B cell (primary cell): ENCODE measurements around the gene RMDN2. TPM values are rescaled to one million over a fixed set of nuclear protein-coding genes. Genes with fewer than 3 reads are reported as not detected.

Experiments
- ATAC-seq: fragments of 200-7000 bp; cut with Tn5 transposase; one replicate; pipeline ENCODE4 v1.10.0; 2021; ENCODE audit warnings: low read depth, mild to moderate bottlenecking, moderate number of reproducible peaks, moderate library complexity
- CTCF ChIA-PET: fragments of 350-600 bp; sonication (Branson Sonifier 250); formaldehyde crosslinking; loops from one replicate; lab custom pipeline; 2021; ENCODE audit warnings: antibody characterized with exemption, inconsistent platforms; lab: Charles Lee
- POLR2A ChIA-PET: fragments of 350-600 bp; sonication (Branson Sonifier 250); formaldehyde crosslinking; loops from one replicate; lab custom pipeline; 2021; ENCODE audit warnings: antibody characterized with exemption; lab: Charles Lee
- DNase-seq: peaks from one replicate; pipeline ENCODE4 v3.0.0; 2013
- H2AFZ ChIP-seq: 2 replicates; pipeline ENCODE4 v1.6.1; 2012; ENCODE audit warnings: mild to moderate bottlenecking, low read depth, low read length; ENCODE audit not compliant: insufficient read depth, poor library complexity, severe bottlenecking
- H3K27ac ChIP-seq, 2 donors: 1 replicate in 1 of 2; 2 replicates in 1 of 2; pipeline ENCODE4 v1.5.1; 2012 to 2013; ENCODE audit warnings: low read length in 2 of 2, mild to moderate bottlenecking in 2 of 2, moderate library complexity in 1 of 2
- H3K27me3 ChIP-seq, 4 experiments: fragments of 200-600 bp in 1 of 4; sonication (generic) in 1 of 4; replicated peaks in 1 of 4; 1 replicate in 2 of 4; 2 replicates in 2 of 4; pipeline versions ENCODE4 v1.6.1 to v1.7.0; 2013 to 2016; ENCODE audit warnings: low read length in 3 of 4, mild to moderate bottlenecking in 2 of 4, mixed read lengths in 1 of 4, moderate library complexity in 1 of 4; ENCODE audit not compliant: insufficient read depth in 4 of 4, control insufficient read depth in 3 of 4; ENCODE audit errors: control extremely low read depth in 1 of 4
- H3K36me3 ChIP-seq, 2 experiments: replicated peaks in 1 of 2; 1 replicate in 1 of 2; 2 replicates in 1 of 2; pipeline versions ENCODE4 v1.6.1 to v1.7.1; 2013; ENCODE audit warnings: low read length in 1 of 2; ENCODE audit not compliant: insufficient read depth in 2 of 2, control insufficient read depth in 1 of 2; ENCODE audit errors: control extremely low read depth in 1 of 2, extremely low read depth in 1 of 2
- H3K4me1 ChIP-seq, 2 donors: fragments of 200-600 bp in 1 of 2; sonication (generic) in 1 of 2; 1 replicate in 1 of 2; 2 replicates in 1 of 2; pipeline versions ENCODE4 v1.5.1 to v1.6.1; 2013 to 2017; ENCODE audit warnings: low read length in 2 of 2; ENCODE audit not compliant: control insufficient read depth in 2 of 2, insufficient read depth in 2 of 2
- H3K4me2 ChIP-seq: replicated peaks from 2 replicates; pipeline ENCODE3; 2012; ENCODE audit warnings: mild to moderate bottlenecking, low read depth, low read length; ENCODE audit not compliant: poor library complexity, severe bottlenecking
- H3K4me3 ChIP-seq, 5 experiments: fragments of 200-600 bp in 1 of 5; sonication (generic) in 1 of 5; 1 replicate in 3 of 5; 2 replicates in 2 of 5; pipeline versions ENCODE4 v1.5.1 to v1.7.0; 2011 to 2016; ENCODE audit warnings: low read length in 4 of 5, mild to moderate bottlenecking in 4 of 5, low read depth in 2 of 5, control low read depth in 1 of 5, moderate library complexity in 1 of 5; ENCODE audit not compliant: insufficient read depth in 1 of 5; ENCODE audit errors: control extremely low read depth in 1 of 5, extremely low read depth in 1 of 5
- H3K79me2 ChIP-seq: fragments of 200-600 bp; sonication (generic); one replicate; pipeline ENCODE4 v1.6.0; 2016; ENCODE audit warnings: low read length; ENCODE audit not compliant: control insufficient read depth, insufficient read depth
- H3K9ac ChIP-seq: fragments of 200-600 bp; sonication (generic); 2 replicates; pipeline ENCODE4 v1.6.1; 2017; ENCODE audit warnings: mild to moderate bottlenecking, low read length, moderate library complexity
- H3K9me3 ChIP-seq, 3 donors: one replicate each; pipeline versions ENCODE4 v1.6.1 to v1.7.1; 2013; ENCODE audit warnings: low read length in 2 of 3; ENCODE audit not compliant: control insufficient read depth in 2 of 3, insufficient read depth in 1 of 3; ENCODE audit errors: control extremely low read depth in 1 of 3
- H4K20me1 ChIP-seq: 2 replicates; pipeline ENCODE4 v1.6.0; 2012; ENCODE audit warnings: mild to moderate bottlenecking, low read length; ENCODE audit not compliant: insufficient read depth, control insufficient read depth, poor library complexity, severe bottlenecking
- H3K27ac Mint-ChIP-seq: one replicate; pipeline ENCODE4 v1.8.0; 2021; ENCODE audit warnings: mixed read lengths
- H3K27me3 Mint-ChIP-seq: one replicate; pipeline ENCODE4 v1.8.0; 2021; ENCODE audit warnings: mixed read lengths
- H3K4me1 Mint-ChIP-seq: one replicate; pipeline ENCODE4 v1.8.0; 2021; ENCODE audit warnings: mixed read lengths
- H3K4me3 Mint-ChIP-seq: one replicate; pipeline ENCODE4 v1.8.0; 2021; ENCODE audit warnings: mixed read lengths
- H3K9me3 Mint-ChIP-seq: one replicate; pipeline ENCODE4 v1.8.0; 2022; ENCODE audit warnings: mixed read lengths; ENCODE audit not compliant: insufficient read depth
- EZH2 ChIP-seq: IDR thresholded peaks from 2 replicates; pipeline ENCODE4 v1.6.1; 2012; ENCODE audit warnings: borderline replicate concordance, low read depth, mild to moderate bottlenecking, moderate library complexity, low read length; ENCODE audit not compliant: insufficient read depth, poor library complexity, severe bottlenecking
- whole genome bisulfite sequencing: methylation state at CpG from one replicate; pipeline ENCODE4 v1.1.5; 2013; ENCODE audit warnings: missing lambda C conversion rate; ENCODE audit not compliant: insufficient coverage; 5-methylcytosine and 5-hydroxymethylcytosine counted together
- intact Hi-C: fragments of 100-400 bp; cut with micrococcal nuclease; formaldehyde crosslinking; loops from one replicate; pipeline ENCODE4 v1.10.0; 2022
- polyA plus RNA-seq: library from polyadenylated mRNA; depleted of rRNA; stranded (reverse); fragments of >200 nt; gene quantifications from 2 replicates; pipeline ENCODE4 v1.2.3, GENCODE V29; 2012
- total RNA-seq, 2 donors: library from RNA; stranded (reverse); fragments of 120-200 nt in 1 of 2; gene quantifications; 1 replicate in 1 of 2; 2 replicates in 1 of 2; pipeline versions ENCODE4 v1.2.3 to v1.2.4, GENCODE V29; 2013 to 2022
- TF ChIP-seq, protein P1 (sequence below): fragments of 200-600 bp; IDR thresholded peaks from one replicate; pipeline ENCODE4 v1.8.0; 2022; ENCODE audit warnings: antibody characterized with exemption, mild to moderate bottlenecking

Gene RMDN2
- total and polyA plus RNA-seq, 2 donors (not counting 1 experiment from before 2014, with no cell fraction given), result 6.4 to 6.6 TPM

DNA sequence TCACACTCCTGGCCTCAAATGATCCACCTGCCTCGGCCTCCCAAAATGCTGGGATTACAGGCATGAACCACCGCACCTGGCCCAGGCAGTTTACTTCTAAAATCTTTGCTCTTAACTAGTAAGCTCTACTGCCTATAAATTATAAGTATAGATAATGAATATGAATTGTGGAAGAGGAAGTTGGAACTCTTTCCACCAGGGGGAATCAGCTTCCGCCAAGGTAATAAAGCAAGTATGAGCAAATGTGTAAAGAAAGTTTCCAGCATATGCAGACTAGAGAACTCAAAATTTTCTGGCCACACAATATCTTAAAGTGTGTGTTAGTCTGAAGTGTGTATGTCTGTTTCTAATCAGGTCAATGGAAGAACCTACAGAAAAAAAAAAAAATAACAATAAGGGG is 68.1 kb downstream of the RMDN2 start:
- Histone ChIP-seq H4K20me1 (no peaks in the 10 kb centered on the region), H3K9me3 (no peaks in the 10 kb centered on the region), H3K4me1 (no peaks in the 10 kb centered on the region), H2AFZ (no peak overlapping the region), H3K4me3 (no peak overlapping the region), H3K4me2 (no peak overlapping the region), H3K36me3 (peaks cover 0 to 5% of the 10 kb centered on the region in 2 experiments), H3K9ac (no peak overlapping the region), H3K27me3 (no peaks in the 10 kb centered on the region), H3K27ac (no peak overlapping the region), H3K79me2 (no peaks in the 10 kb centered on the region)
- Mint-ChIP-seq H3K27ac (no peak overlapping the region), H3K4me1 (no peaks in the 10 kb centered on the region), H3K4me3 (no peak overlapping the region), H3K9me3 (no peaks in the 10 kb centered on the region), H3K27me3 (no peaks in the 10 kb centered on the region)
- 100% methylated on average over 1 of the region's 3 CpGs for WGBS
- no peak for DNase-seq
- ATAC-seq, result no peak
- CTCF ChIA-PET, result interaction anchor here (0.9 kb wide), 1 partner anchor 11 kb away, joined by 3 read pairs; no protein-coding TSS in a partner anchor
- POLR2A ChIA-PET, result no interaction called here
- intact Hi-C loops, result no loop called here
- TF ChIP-seq, protein P1, sequence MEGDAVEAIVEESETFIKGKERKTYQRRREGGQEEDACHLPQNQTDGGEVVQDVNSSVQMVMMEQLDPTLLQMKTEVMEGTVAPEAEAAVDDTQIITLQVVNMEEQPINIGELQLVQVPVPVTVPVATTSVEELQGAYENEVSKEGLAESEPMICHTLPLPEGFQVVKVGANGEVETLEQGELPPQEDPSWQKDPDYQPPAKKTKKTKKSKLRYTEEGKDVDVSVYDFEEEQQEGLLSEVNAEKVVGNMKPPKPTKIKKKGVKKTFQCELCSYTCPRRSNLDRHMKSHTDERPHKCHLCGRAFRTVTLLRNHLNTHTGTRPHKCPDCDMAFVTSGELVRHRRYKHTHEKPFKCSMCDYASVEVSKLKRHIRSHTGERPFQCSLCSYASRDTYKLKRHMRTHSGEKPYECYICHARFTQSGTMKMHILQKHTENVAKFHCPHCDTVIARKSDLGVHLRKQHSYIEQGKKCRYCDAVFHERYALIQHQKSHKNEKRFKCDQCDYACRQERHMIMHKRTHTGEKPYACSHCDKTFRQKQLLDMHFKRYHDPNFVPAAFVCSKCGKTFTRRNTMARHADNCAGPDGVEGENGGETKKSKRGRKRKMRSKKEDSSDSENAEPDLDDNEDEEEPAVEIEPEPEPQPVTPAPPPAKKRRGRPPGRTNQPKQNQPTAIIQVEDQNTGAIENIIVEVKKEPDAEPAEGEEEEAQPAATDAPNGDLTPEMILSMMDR, result no peak
- TF ChIP-seq EZH2, result no peak

DNA sequence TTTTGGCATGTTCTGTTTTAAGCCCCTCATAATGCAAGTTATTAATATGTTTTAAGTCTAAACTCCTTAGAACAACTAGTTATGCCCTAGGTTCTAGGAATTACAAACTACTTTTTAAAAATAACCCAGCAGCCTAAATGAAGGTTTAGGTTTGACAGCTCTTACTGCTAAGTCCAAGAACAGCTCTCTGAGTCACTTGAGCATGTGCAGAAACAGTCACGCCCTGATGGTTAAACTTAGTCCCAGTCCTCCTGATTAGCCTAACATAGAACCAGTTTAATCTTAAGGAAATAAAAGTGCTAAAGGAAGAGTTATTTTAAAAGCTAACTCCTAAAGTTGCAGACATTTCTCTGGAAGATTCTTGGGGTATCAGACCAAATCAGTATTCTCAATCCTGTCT is 72.5 kb downstream of the RMDN2 start:
- Histone ChIP-seq H3K9me3 (peaks cover 0 to 7% (median 0%) of the 10 kb centered on the region in 3 donors), H3K36me3 (peaks cover 0 to 13% of the 10 kb centered on the region in 2 experiments), H3K79me2 (no peaks in the 10 kb centered on the region), H3K27ac (no peak overlapping the region), H3K9ac (no peak overlapping the region), H4K20me1 (no peaks in the 10 kb centered on the region), H3K4me1 (no peaks in the 10 kb centered on the region), H3K27me3 (no peaks in the 10 kb centered on the region), H3K4me2 (no peak overlapping the region), H2AFZ (no peak overlapping the region), H3K4me3 (no peak overlapping the region)
- intact Hi-C loops, result no loop called here
- no peak overlapping the region for H3K4me3 Mint-ChIP-seq
- H3K27me3 Mint-ChIP-seq, result no peaks in the 10 kb centered on the region
- CTCF ChIA-PET, result no interaction called here
- POLR2A ChIA-PET, result no interaction called here
- H3K9me3 Mint-ChIP-seq, result peaks cover 5% of the 10 kb centered on the region
- DNase-seq (no peak), ATAC-seq (no peak)
- no peak overlapping the region for H3K27ac Mint-ChIP-seq
- WGBS, result no CpG with 5 or more reads among the region's 1 CpG
- no peaks in the 10 kb centered on the region for H3K4me1 Mint-ChIP-seq
- TF ChIP-seq EZH2, result no peak
- TF ChIP-seq, protein P1, result no peak
